Endothelial cell of hepatic sinusoid (primary cell): ENCODE data around the gene MYEOV.

Experiments used
- in situ Hi-C: cut with HindIII; loops from 2 replicates; pipeline ENCODE4 v1.10.0; 2017; ENCODE audit warnings: low sequenced_read_pairs

MYEOV gene

GRCh38 chr11:69285766-69286165 is 8.2 kb upstream of the MYEOV start:
- in situ Hi-C loops: no loop called here

- in situ Hi-C loops: no loop called here
These were observed 7.3 kb upstream of the MYEOV start for GRCh38 chr11:69286374-69287371.

GRCh38 chr11:69287968-69288882 is 5.7 kb upstream of the MYEOV start:
- in situ Hi-C loops: no loop called here

GRCh38 chr11:69288883-69289242 is 5.1 kb upstream of the MYEOV start:
- in situ Hi-C loops: no loop called here

- in situ Hi-C loops: loop anchor here (10.0 kb wide), 1 partner anchor 134 kb away; no protein-coding TSS in a partner anchor
These were observed 3.1 kb upstream of the MYEOV start for GRCh38 chr11:69290806-69291205.

GRCh38 chr11:69291459-69292110 is 2.4 kb upstream of the MYEOV start:
- in situ Hi-C loops: loop anchor here (10.0 kb wide), 1 partner anchor 133 kb away; no protein-coding TSS in a partner anchor

GRCh38 chr11:69292221-69292648 is 1.7 kb upstream of the MYEOV start:
- in situ Hi-C loops: loop anchor here (10.0 kb wide), 1 partner anchor 133 kb away; no protein-coding TSS in a partner anchor

GRCh38 chr11:69293087-69293486 is 868 bp upstream of the MYEOV start:
- in situ Hi-C loops: loop anchor here (10.0 kb wide), 1 partner anchor 132 kb away; no protein-coding TSS in a partner anchor

GRCh38 chr11:69294571-69295078 is 670 bp downstream of the MYEOV start:
- in situ Hi-C loops: loop anchor here (10.0 kb wide), 1 partner anchor 130 kb away; no protein-coding TSS in a partner anchor

- in situ Hi-C loops: loop anchor here (10.0 kb wide), 1 partner anchor 129 kb away; no protein-coding TSS in a partner anchor
These were observed 1.4 kb downstream of the MYEOV start for GRCh38 chr11:69295079-69295994.

- in situ Hi-C loops: loop anchor here (10.0 kb wide), 1 partner anchor 129 kb away; no protein-coding TSS in a partner anchor
These were observed 2.3 kb downstream of the MYEOV start for GRCh38 chr11:69295995-69296889.

GRCh38 chr11:69296890-69297786 is 3.2 kb downstream of the MYEOV start:
- in situ Hi-C loops: loop anchor here (10.0 kb wide), 1 partner anchor 128 kb away; no protein-coding TSS in a partner anchor

- in situ Hi-C loops: loop anchor here (10.0 kb wide), 1 partner anchor 127 kb away; no protein-coding TSS in a partner anchor
These were observed 3.9 kb downstream of the MYEOV start for GRCh38 chr11:69297787-69298266.

- in situ Hi-C loops: loop anchor here (10.0 kb wide), 1 partner anchor 126 kb away; no protein-coding TSS in a partner anchor
These were observed 4.5 kb downstream of the MYEOV start for GRCh38 chr11:69298267-69299022.

GRCh38 chr11:69299023-69299461 is 5.1 kb downstream of the MYEOV start:
- in situ Hi-C loops: loop anchor here (10.0 kb wide), 1 partner anchor 126 kb away; no protein-coding TSS in a partner anchor

- in situ Hi-C loops: loop anchor here (10.0 kb wide), 1 partner anchor 125 kb away; no protein-coding TSS in a partner anchor
These were observed 5.6 kb downstream of the MYEOV start for GRCh38 chr11:69299572-69299971.
